ENCODE data around the gene NUB1. TPM values are rescaled to one million over a fixed set of nuclear protein-coding genes. Genes with fewer than 3 reads are reported as not detected.

Gene NUB1
- total RNA-seq, 1 donor from 2014 or later, result 36.5 TPM

DNA sequence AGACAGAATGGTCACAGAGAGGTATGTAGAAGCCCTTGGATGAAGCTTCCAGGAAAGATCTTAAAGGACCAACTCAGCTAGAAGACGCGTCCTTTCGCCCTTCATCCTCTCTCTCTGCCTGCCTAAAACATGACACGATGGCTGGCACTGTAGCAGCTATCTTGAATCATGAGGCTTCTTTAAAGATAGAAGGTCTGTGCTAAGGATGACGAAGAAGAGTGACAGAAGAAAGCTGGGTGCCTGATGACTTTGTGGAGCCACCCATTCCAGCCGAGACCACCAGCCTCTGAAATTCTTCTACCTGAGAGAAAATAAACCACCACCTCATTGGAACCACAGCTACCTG lies 42.7 kb downstream of the NUB1 start:
- intact Hi-C loops (cut with micrococcal nuclease), result no loop called here
- ATAC-seq (no peak), DNase-seq (no peak)

DNA sequence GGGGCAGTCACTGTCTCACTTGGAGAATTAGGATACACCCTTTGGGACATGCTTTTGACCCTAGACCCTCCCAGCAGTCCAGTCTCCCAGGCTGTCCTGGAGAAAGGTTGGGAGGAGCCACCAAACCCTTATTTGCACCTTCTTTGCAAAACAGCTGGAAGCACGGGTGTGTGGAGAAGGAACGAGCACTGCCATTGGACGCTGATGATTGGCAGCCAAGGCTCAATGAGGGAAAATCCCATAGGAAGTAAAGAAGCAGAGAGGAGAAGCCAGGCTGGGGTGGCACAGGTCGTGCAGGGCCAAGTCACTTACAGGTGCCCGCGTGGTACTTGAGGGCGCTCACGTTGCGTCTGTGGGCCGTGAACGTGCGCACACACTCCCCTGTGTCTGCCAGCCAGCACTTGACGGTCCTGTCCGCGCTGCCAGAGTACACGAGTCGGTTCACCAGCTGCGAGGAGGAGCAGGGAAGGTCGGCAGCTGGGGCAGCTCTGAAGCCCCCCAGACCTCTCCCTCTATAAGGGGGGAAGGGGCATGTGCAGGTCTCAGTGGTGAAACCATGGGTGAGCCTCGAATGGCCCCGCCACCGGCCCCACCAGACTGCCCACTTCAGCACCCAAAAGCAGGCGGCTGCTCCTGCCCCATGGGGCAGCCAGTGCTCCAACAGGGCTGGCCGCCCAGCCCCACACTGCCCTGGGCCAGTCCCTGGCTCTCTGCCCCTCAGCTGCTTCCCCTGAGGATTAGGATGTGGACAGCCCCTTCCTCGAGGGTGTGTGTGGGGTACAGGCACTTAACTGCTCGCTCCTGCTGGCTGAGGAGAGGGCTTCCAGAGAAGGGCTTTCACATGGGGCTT lies 43.4 kb downstream of the NUB1 start:
- intact Hi-C loops (cut with micrococcal nuclease), result no loop called here
- ATAC-seq (no peak), DNase-seq (peak; percentile 20)

- no peak for ATAC-seq
- intact Hi-C loops (cut with micrococcal nuclease), result no loop called here
- peak; percentile 20 for DNase-seq
Observed at GRCh38 chr7:151385626-151386300, 44.2 kb downstream of the NUB1 start.

GRCh38 chr7:151386301-151387160 lies 44.9 kb downstream of the NUB1 start:
- ATAC-seq (no peak), DNase-seq (peak; percentile 18)
- intact Hi-C loops (cut with micrococcal nuclease), result no loop called here

GRCh38 chr7:151387161-151388006 lies 45.8 kb downstream of the NUB1 start:
- DNase-seq, result peak; percentile 23
- intact Hi-C loops (cut with micrococcal nuclease), result no loop called here
- no peak for ATAC-seq

GRCh38 chr7:151388007-151388297 lies 46.3 kb downstream of the NUB1 start:
- intact Hi-C loops (cut with micrococcal nuclease), result no loop called here
- peak; percentile 9 for DNase-seq
- no peak for ATAC-seq

- DNase-seq (peak; percentile 11), ATAC-seq (no peak)
- intact Hi-C loops (cut with micrococcal nuclease), result no loop called here
Observed at GRCh38 chr7:151388430-151388829, 46.8 kb downstream of the NUB1 start.

GRCh38 chr7:151389096-151389767 lies 47.6 kb downstream of the NUB1 start:
- intact Hi-C loops (cut with micrococcal nuclease), result no loop called here
- ATAC-seq (no peak), DNase-seq (peak; percentile 9)

GRCh38 chr7:151389768-151390597 lies 48.4 kb downstream of the NUB1 start:
- DNase-seq, result peak; percentile 12

DNA sequence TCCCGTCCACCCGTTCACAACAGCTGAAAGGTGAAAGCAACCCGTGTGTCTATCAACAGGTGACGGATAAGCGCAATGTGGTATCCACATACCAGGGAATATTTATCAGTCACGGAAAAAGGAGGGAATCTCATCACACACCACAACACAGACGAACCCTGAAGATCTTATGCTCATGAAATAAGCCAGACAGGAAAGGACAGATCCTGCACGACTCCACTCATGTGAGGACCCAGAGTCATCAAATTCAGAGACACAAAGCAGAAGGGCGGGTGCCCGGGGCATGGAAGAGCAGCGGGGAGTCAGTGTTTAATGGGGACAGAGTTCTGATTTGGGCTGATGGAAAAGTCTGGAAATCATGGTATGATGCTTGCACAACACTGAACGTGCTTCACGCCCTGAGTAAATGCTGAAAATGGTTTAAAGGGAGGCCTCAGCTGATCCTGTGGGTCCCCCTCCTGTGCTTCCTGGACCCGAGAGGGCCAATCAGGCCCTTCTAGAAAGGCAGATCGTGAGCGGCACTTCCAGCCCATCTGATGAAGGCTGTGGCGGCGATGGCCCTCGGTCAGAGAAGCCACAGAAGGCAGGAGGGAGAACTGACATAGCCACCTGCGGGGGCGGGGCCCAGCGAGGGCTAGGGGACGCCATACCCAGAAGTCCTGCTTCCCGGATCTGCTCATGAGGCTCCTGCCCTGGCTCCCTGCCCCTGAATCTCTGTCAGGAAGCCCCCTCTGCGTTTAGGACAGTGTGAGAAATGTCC lies 49.2 kb downstream of the NUB1 start:
- intact Hi-C loops (cut with micrococcal nuclease), result no loop called here
- peak; percentile 26 for DNase-seq
- no peak for ATAC-seq

More at GRCh38 chr7:151389768-151390597, 48.4 kb downstream of the NUB1 start:
- no peak for ATAC-seq
- intact Hi-C loops (cut with micrococcal nuclease), result no loop called here

GRCh38 chr7:151391358-151391730 lies 49.7 kb downstream of the NUB1 start:
- intact Hi-C loops (cut with micrococcal nuclease), result no loop called here
- ATAC-seq (no peak), DNase-seq (peak; percentile 2)

DNA sequence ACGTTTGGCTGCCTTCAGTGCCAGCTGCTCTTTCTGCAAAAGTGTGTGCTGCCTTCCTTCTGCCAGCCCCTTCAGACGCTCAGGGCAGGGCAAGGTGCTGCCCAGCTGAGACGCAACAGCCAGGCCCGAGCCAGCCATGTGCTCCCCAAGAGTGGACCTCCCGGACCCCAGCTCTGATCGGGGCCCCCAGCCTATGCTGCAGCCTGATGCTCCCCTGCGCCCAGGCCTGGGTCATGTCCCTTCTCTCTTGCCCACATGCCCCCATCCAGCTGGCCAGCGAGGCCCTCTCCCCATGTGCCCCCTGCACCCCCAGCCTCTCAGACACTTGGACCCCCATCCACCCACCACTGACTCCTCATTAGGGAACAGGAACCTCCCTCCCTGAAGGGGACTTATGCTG lies 50.4 kb downstream of the NUB1 start:
- ATAC-seq, result no peak

DNA sequence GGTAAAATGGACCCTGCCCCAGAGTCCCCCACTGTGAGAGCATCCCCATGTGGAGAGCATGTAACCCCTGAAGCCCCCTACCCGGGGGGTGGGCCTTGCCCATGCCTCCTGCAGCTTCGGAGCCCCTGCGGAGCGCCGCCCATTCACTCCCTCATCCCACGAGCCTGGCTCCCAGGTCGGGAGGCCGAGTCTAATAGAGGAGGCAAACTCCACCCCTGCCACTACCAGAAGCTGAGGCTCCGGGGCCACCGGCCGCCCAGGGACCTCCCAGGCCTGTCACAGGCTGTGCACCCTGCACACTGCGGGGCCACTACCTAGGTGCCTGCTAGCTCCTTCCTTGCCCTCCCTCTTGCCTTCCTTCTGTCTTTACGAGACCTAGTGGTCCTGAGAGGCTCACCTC lies 50.8 kb downstream of the NUB1 start:
- intact Hi-C loops (cut with micrococcal nuclease), result no loop called here
- ATAC-seq (no peak), DNase-seq (peak; percentile 27)

More for the DNA sequence above, 50.4 kb downstream of the NUB1 start:
- peak; percentile 13 for DNase-seq
- intact Hi-C loops (cut with micrococcal nuclease), result no loop called here

DNA sequence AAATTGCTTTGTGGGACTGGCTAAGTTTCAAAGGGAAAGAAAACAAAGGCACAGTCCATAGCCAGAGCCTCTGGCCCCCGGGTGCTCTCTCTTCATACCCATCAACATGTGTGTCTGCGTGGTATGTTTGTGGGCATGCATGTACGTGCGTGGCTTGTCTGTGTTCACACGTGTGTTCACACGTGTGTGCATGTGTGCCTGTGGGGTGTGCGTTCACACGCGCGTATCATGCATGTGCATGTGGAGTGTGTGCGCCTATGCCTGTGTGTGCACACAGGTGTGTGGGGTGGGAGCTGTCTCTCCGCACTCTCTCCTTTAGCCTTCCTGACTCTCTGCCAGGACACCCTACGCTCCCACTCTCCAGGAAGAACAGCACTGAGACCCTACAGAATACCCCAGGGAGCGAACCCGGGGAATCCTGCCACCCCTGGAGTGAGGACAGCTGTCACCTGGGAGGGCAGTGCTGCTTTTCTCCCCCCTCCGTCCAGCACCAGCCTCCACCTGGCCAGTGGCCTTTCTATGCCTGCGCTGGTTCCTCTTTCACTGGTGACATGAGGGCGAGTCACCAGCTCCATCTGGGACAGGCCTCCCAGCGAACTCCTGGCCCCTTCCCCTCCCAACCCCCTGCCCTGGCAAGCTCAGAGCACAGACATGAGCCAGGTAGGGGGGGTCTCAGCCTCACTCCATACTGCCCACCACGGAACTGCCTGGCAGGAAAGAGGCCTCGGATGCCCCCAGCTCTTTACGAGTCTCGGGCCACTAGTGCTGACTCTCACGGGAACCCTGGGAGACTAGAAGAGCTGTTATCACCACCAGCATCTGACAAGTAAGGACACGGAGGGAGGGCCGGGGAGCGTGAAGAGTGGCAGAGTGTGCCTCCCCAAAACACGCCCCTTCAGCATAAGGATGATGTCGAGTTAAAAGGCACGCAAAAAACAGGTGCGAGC lies 51.7 kb downstream of the NUB1 start:
- intact Hi-C loops (cut with micrococcal nuclease), result no loop called here
- peak; percentile 13 for DNase-seq
- no peak for ATAC-seq

- DNase-seq (no peak), ATAC-seq (no peak)
- intact Hi-C loops (cut with micrococcal nuclease), result no loop called here
Observed at GRCh38 chr7:151394076-151395035, 52.7 kb downstream of the NUB1 start.
